ENCODE data around the gene ARMC2. TPM values are rescaled to one million over a fixed set of nuclear protein-coding genes. Genes with fewer than 3 reads are reported as not detected.

ARMC2 gene
- total and polyA plus RNA-seq, 2 of the 8 experiments (the other 6 are each of a cell fraction or from before 2014, with no cell fraction given): 1.6 to 4.4 TPM

DNA sequence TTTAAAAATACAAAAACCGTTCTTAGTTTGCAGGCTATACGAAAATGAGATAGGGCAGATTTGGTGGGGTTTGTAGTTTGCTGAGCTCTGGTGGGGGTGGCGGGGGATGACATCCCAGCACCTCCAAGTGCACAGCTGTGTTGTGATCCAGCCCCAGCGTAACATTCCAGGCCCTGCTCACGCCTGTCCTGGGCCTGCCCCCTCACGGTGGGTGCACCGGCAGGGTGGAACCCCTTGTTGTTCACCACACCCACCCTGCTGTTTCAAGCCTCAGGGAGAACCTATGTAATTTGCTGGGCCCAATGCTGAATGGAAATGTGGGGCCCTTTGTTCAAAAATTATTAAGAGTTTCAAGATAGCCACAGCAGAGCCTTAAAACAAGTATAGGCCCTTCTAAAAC, 25.0 kb downstream of the ARMC2 start:
- POLR2A ChIA-PET (ENCODE audit: partially characterized antibody): no interaction called here
- H3K56ac ChIP-seq (replicated peaks; ENCODE audit: insufficient read length, low read depth, low read length): no peak overlapping the region
- H3K18ac ChIP-seq (ENCODE audit: extremely low read depth, low read length): no peak overlapping the region
- H3K36me3 ChIP-seq (ENCODE audit: control insufficient read depth in 2 of 4, insufficient read depth in 4 of 4, low read length in 3 of 4): no peaks in the 10 kb centered on the region
- H2AK5ac ChIP-seq (ENCODE audit: low read depth, low read length): no peak overlapping the region
- no peak overlapping the region for H3K14ac ChIP-seq (ENCODE audit: insufficient read length)
- no peak overlapping the region for H3K4ac ChIP-seq (replicated peaks; ENCODE audit: insufficient read length, low read depth, low read length)
- H3K27ac ChIP-seq (ENCODE audit: low read depth, low read length): no peak overlapping the region
- no peak overlapping the region for H2BK120ac ChIP-seq (replicated peaks; ENCODE audit: low read depth, low read length)
- H3K27me3 ChIP-seq (replicated peaks in 1 of 4; ENCODE audit: control insufficient read depth in 3 of 4, extremely low read depth in 1 of 4, insufficient read depth in 3 of 4, low read length in 3 of 4): no peaks in the 10 kb centered on the region
- no peak overlapping the region for H4K5ac ChIP-seq (ENCODE audit: insufficient read length, low read depth, low read length)
- no peak overlapping the region for H4K8ac ChIP-seq (ENCODE audit: extremely low read depth, insufficient read depth, low read length)
- H2BK5ac ChIP-seq (ENCODE audit: low read depth, low read length): no peak overlapping the region
- H2AFZ ChIP-seq (ENCODE audit: low read length): no peak overlapping the region
- H4K91ac ChIP-seq (replicated peaks; ENCODE audit: insufficient read length, low read length): no peak overlapping the region
- peaks cover 0 to 10% (median 1%) of the 10 kb centered on the region in 4 experiments; a peak in 5 of 7 replicates for H3K4me1 ChIP-seq (replicated peaks in 1 of 4; ENCODE audit: control insufficient read depth in 3 of 4, insufficient read depth in 4 of 4, low read length in 3 of 4)
- H3K79me2 ChIP-seq (ENCODE audit: control insufficient read depth in 1 of 2, insufficient read depth in 2 of 2, low read length in 2 of 2): no peaks in the 10 kb centered on the region
- no peak overlapping the region for H3K23ac ChIP-seq (ENCODE audit: insufficient read length)
- H3K23me2 ChIP-seq (ENCODE audit: low read depth, low read length): no peaks in the 10 kb centered on the region
- no peak overlapping the region for H2BK12ac ChIP-seq (ENCODE audit: low read depth, low read length)
- H3K79me1 ChIP-seq (ENCODE audit: low read depth, low read length): no peaks in the 10 kb centered on the region
- H3K9me3 ChIP-seq (ENCODE audit: insufficient read depth in 2 of 2, low read depth in 1 of 2, low read length in 1 of 2): no peaks in the 10 kb centered on the region
- H3K4me3 ChIP-seq (ENCODE audit: extremely low read depth in 1 of 4, insufficient read depth in 2 of 4, low read depth in 3 of 4, low read length in 4 of 4): no peak overlapping the region
- 87% methylated on average over 7 of the region's 7 CpGs; no CpG with 5 or more reads in 1 of the 2 experiments for WGBS, 2 experiments (ENCODE audit: extremely low coverage in 1 of 2, insufficient coverage in 1 of 2, insufficient read length in 1 of 2, insufficient replicate concordance in 2 of 2, low coverage in 1 of 2, low lambda C conversion rate in 2 of 2, missing lambda C conversion rate in 1 of 2)
- H3K9ac ChIP-seq (replicated peaks in 1 of 4; ENCODE audit: extremely low read depth in 1 of 4, low read depth in 3 of 4, low read length in 3 of 4): no peak overlapping the region
- H2BK20ac ChIP-seq (ENCODE audit: low read length): no peak overlapping the region
- CTCF ChIA-PET (ENCODE audit: partially characterized antibody): interaction anchor here (0.9 to 4.6 kb wide), 6 partner anchors 9 to 340 kb away, joined by 3 to 17 read pairs (median 6); partner anchors contain the start of gene ARMC2
- no peak for FAIRE-seq
- H2BK15ac ChIP-seq (ENCODE audit: low read length): no peak overlapping the region
- H3K4me2 ChIP-seq (ENCODE audit: insufficient read depth in 1 of 2, low read depth in 2 of 2, low read length in 2 of 2): no peak overlapping the region
- DNase-seq (ENCODE audit: low read depth in 1 of 2, low spot score in 2 of 2): no peak
- H4K20me1 ChIP-seq (replicated peaks in 1 of 2; ENCODE audit: control insufficient read depth in 1 of 2, insufficient read depth in 2 of 2, low read length in 2 of 2): no peaks in the 10 kb centered on the region
- peak; percentile 61 for TF ChIP-seq TEAD4 (IDR thresholded peaks at IDR 0.05; ENCODE audit: low read depth, low read length)
- TF ChIP-seq SRF (IDR thresholded peaks at IDR 0.05; ENCODE audit: low read depth, low read length): no peak

All from H1 (cell line).